GM19468 (cell line): ENCODE results near the gene TBC1D9.

Experiments used
- ATAC-seq: cut with Tn5 transposase; IDR thresholded peaks from one replicate; pipeline ENCODE4 v1.9.1; 2021; ENCODE audit warnings: mild to moderate bottlenecking, moderate library complexity, moderate number of reproducible peaks; ENCODE audit not compliant: unreplicated experiment; ENCODE audit errors: extremely low read depth

The TBC1D9 gene

DNA sequence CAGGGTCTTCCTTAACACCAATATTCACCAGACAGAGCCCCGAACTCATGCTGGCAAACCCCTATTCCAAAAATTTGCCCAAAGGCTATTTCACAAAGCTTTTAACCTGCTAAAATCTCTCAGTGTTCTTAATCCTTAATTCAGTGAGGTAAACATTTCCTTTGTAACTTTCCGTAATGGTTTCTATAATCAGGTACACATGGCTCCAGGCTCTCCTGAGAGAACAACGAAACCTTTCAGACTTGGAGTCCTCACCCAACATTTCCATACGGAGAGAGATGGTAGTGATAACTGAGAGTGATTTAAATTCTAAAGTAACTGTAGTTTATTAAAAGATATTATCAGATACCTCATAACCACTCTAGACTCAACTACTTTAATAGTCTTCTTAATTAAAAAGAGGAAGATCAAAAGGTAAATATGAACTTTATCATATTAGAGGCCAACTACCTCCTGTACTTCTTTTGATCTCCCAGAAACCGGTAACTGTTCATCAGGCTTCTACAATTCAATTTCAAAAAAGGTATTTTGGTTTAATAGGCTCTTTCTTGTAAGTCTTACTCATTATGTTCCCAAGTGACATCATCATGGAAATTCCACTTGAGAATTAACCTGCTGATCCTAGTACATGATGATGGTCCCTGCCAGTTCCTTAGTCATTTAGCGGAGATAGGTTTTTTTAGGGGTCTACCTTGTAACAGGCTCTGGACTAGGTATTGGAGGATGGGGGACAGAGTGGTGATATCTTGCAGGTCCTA lies 96.1 kb downstream of the TBC1D9 start:
- ATAC-seq: no peak

DNA sequence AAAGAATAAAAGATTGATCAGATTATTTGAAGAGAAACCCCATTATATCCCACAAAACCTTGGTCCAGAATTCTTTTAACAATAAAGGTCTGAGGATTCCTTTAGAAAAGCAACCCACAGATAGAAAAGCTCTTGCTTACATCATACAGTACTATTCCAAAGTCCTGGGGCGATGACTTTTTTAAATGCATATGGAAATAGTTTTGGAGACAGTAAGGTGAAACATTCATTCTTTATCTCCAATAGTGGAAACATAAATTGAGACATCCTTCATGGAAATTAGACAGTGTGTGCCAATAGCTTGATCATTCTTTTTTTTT lies 101.7 kb downstream of the TBC1D9 start:
- no peak for ATAC-seq

DNA sequence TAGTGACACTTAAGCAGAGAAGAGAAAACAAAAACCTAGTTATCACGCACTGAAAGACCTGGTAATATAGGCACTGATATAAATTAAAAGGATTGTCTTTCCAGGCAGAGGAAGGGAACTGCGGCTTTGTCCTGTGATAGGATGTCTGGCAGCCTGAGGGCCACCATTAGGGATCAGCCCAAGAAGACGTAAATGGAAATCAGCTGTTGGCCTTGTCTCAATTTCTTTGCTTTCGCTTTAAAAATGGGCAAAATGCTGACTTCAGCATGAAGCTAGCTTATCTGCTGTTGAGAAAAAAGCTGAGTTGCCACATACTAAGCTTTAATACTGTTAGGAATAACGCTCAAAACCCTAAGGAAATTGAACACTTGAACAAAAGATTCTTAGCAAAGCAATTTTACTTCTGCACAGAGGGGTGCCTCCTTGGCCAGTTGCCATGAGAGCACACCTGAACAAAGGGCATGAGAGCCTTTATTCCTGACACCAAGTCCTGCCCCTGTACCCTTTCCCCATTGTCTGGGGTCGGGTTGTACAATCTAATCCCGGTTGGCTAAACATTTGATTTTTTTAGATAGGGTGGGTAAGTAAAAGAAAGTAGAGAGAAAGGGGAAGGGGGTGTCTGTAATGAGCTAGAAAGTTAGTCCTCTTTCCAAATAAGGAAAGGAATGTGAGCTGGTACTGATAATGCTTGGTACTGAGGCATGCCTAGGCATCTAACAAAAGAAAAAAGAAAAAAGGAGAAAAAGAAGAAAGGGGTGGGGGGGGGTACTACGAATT lies 102.3 kb downstream of the TBC1D9 start:
- no peak for ATAC-seq

DNA sequence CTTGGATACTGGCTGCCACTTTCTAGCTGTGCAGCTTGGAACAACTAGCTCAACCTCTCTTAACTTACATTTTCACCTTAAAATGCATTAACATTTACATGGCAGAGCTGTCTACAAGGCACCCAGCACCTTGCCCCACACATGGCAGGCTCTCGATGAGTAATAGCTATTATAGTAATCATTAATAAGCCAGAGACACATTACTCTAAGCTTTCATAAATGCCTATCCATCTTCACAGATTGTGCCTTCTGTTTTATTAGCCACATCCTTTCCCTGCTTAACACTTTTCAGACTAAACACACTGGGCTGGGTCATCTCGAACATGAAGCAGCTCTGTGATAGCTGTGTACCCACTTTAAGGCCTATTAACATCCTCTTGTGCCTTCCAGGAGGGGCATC lies 103.6 kb downstream of the TBC1D9 start:
- no peak for ATAC-seq

DNA sequence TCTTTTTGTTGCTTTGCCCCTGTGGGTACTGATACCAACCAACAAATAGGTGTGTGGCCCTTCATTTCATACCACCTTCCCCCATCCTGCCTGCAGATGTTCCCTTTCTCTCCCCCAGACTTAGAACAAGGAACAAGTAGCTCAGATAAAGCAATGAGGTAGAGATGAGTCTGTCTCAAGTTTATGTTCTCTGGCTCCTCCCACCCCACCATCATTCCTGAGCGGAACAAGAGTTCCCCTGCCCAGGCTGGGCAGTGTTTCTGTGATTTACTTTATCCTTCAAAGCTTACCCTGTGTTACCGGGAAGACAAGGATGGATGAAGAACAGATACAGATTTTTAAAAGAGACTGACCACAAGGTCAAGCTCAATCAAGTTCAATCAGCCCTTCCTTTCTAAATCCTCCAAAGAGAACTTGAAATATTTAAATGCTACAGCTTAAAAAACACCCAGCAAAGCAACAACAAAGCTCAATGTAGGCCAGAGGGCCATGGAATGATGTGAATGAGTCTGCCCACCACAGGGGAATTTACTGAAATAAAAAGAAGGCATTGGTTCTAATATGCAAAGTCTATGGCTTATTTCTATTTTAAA lies 107.4 kb downstream of the TBC1D9 start:
- no peak for ATAC-seq

DNA sequence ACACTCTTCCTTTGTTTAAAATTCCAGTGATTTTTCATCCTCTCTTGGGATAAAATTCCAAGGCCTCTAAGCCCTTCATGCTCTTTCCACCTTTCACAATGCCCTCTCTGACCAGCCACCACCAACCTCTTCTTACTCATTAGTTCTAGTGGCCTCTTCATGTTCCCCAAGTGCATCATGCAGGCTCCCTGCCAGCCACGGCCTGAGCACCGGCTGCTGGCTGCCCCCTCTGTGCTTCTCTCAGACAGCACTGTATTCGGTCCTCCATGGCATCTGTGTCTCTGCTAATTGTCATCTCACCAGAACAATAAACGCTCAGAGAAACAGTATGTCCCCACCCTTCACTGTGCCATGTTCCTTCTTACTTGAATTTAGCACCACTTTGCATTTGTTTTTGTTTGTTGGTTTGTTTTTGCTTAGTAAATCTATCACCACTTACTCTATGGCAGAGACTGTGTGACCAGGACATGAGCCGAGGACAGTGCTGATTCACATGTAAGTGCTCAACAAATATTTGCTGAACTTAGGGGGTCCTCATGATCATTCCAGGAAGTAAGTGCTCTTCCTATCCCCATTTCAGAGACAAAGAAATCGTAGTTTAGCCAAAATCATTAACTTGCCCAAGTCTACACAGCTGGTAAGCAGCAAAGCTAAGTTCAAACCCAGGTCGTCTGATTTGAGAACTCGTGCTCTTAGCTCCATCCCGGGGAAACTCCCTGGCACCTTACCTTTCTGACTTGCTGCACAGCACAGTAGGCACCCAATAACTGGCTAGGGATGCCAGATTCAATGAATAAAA lies 110.4 kb downstream of the TBC1D9 start:
- ATAC-seq: no peak

DNA sequence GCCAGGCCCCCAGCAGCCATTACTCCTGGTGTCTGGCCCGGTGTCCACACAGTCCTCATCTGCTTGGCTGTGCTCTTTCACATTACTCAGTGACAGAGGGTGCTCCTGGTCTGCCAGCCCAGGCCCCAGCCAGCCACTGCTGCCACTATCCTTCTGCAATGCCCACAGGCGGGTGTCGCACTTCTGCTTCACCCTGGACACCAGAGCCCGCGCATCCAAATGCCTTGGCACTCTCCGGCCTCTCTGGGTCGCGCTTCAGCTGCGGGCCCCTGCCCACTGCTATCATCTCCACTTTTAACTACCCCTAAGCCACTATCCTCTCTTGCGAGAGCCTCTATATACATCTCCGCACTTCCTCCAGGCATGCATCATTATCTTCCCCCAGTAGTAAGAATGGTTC lies 111.0 kb downstream of the TBC1D9 start:
- no peak for ATAC-seq

DNA sequence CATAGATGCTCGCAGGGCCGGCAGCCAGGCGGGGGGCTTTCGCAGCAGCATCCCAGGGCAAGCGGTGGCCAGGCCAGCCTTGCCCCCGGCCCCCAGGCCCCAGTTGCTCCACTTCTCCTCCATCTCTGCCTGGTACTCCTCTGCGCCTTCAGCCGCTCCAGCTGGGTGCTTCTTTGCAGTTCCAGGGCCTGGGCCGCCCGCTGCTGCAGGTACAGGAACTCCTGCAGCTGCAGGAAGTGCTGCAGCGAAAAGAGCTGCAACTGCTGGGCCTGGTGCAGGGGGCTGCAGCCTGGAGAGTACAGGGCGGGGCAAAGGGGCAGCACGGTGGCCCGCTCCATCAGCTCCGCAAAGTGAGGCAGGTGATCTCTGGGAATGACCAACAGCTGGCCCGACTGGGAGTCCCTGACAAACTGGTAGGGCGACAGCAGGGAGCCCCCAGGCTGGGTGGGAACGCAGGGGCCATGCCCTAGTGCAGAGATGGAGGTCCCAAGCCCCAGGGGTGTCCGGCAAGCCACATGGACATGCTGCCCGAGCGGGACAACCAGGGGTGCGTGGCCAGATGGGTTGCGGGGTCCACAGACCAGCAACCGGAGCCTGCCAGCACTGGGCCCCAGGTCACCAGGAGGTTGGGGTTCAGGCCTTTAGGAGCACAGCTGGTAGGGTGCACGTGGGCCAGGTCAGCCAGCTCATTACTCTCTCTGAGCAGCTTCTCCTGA lies 111.6 kb downstream of the TBC1D9 start:
- no peak for ATAC-seq

DNA sequence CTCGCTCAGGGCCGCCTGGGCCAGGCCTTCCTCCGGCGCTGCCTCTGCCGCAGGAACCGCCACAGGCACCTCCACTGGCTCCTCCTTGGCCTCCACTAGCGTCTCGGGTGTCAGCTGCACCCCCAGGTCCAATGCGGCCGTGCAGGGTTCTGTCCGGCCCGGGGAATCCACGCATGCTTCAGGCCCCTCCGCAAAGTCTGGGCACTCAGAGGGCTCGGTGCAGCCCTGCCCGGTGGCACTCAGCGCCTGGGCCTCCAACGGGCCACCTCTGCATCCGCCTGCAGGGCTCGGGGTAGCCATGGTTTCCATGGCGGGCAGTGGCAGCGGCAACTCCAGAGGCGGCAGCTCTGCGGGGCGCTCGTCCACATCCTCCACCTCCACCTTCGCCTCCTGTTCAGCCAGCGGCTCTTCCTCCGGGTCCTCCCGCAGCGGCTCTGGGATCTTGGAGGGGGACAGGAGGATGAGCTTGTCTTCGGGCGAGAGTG lies 112.6 kb downstream of the TBC1D9 start:
- ATAC-seq: no peak

DNA sequence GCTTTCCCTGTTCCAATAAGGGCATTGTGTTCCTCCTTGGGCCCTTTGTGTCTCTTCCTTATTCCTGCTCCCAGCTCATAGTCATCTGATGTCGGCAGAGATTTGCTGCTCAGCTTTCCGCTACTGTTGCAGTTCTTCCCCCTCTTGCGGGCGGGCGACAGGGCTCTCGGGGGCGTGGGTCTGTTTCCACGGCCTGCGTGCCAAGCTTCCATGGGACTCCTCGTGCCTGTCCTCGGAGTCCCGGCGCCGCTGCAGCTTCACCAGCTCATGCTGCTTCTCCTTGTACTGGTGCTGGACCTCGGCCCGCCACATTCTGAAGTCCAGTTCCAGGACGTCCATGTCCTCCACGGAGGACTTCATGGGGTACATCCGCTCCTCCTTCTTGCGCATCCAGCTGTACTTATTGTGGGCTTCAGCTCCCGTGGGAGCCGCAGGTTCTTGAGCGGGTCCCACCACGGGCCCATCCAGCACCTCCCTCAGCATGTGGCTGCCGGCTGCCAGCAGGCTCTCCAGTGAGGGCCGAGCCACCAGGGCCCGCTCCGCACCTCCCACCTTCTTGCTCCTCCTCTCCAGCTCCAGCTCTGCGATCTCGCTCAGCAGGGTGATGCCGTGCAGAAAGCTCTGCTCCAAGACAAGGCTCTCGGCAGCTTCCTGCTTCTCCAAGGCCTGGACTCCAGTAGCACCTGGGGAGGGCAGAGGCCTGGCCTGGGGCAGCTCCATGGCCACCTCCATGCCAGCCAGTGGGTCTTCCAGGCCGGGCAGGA lies 113.3 kb downstream of the TBC1D9 start:
- ATAC-seq: no peak

DNA sequence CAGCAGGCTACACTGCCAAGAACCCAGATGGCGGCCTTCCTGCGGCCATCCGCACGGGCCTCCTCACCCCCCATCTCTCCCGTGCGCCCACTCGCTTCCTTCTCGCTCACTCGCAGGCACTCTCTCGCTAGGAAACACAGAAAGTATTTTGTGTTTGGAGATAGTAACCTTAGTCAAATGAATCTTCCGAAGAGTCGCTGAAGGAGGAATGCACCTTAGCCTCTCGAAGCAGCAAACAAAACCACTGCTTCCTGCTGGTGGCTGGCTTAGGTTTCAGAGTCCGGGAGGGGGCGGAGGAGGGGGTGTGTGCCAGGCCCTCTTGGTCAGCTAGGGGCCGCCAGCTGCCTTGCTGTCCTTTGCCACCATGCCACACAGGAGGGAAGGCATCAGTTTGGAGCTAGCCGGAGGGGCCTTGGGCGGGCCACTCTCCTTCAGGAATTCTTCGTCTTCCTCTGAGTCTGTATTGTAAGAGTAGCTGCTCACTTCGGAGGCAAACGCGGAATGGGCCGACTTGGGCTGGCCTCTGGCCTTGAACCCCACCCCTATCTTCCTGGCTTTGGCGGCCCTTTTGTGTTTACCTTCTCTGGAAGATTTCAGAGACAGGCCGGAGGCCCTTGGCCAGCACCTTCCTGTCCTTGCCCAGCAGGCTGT lies 114.3 kb downstream of the TBC1D9 start:
- ATAC-seq: no peak

DNA sequence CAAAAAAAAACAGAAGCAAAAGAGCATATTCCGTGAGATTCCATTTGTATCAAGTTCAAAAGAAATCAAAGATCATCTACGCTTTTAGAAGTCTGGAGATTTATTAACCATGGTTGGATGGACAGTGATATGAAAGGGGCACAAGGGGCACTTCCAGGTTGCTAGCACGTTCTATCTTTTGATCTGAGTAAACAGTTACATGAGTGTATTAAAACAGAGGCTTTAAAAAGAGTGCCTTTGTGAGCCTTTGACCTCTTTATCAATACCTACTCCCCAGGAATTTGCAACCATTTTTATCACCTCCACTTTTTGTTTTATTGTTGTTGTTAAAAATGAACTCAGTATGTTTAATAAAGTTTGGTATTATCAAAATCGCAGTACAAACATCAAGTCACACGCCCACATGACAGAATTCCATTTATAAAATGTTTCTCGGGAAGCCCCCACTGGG lies 115.1 kb downstream of the TBC1D9 start:
- no peak for ATAC-seq

DNA sequence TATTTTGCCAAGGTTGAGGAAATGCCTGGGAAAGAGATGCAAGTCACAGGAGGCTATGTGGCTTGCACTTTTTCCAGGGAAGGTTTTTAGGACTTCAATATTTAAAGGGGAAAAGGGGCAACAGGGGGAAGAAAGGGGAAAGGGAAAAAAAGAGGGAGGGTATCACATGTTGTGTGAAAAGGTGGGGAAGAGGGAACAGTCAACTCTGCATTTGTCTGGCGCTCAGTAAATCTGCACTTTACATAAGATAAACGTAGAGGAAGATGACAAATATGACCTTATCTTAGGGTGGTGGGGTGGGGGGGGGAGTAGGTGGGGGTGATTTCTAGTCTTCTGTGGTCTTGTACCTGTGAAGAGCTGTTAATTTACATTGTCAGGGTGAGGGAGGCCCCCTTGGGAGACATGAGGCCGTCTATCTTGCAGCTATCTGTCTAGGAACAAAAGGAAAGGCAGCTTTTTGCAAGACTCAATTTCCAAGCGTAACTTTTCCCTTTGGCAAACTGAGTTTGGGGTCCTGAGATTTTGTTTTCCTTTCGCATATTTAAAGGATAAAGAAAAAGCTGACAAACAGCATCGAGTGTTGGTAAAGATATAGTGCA lies 115.9 kb downstream of the TBC1D9 start:
- ATAC-seq: no peak

DNA sequence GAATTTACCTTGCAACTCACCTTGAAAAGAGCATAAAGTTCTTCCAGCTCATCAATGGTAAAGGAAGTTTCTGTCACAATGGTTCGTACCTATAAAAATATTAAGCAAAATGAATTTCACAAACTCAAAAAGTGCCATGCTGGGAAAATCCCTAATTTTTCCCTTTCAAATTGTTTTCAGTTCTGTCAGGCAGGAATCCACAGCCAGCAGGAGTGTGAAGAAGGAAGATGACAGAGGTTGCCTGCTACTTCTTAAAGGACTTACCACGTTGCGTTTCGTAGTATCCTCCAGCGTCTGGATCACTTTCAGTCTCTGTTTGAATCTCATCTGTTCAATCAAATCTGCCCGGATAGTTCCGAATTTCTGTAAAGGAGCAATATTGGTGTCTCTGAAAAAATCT lies 117.1 kb downstream of the TBC1D9 start:
- ATAC-seq: no peak

DNA sequence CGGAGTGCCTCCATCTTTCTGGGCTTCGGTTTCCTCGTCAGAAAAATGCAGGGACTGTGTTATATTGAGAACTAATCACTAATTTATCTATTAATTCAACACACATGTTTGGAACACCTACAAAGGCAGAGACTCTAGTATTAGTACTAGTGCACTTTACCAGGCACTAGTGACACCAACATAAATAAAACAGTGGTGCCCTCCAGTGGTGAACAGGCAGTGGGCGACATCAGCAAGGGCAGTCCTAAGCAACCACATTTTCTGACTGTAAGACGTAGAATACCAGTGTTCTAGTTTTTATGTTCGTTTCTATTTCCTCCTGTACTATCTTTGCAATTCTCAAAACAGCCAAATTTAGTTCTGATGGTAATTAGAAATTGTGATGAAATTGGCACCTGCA lies 118.3 kb downstream of the TBC1D9 start:
- ATAC-seq: no peak

DNA sequence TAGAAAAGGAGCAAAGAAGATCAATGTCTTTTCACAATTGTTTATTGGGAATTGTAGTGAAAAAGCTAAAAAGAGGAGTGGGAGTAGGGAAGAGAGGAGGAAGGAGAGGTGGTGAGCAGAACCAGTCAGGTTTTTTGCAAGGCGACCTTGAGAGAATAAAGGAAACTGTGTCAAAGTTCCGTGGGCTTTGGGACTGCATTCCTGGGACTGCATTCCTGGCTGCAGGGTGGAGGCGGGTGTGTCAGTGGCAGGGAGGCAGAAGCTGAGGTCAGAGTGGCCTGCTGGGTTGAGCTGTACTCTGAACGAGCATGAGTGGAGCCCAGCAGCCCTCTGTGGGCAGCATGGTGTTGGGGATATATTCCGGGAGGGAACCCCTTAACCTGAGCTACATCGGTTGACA lies 120.6 kb downstream of the TBC1D9 start:
- no peak for ATAC-seq

DNA sequence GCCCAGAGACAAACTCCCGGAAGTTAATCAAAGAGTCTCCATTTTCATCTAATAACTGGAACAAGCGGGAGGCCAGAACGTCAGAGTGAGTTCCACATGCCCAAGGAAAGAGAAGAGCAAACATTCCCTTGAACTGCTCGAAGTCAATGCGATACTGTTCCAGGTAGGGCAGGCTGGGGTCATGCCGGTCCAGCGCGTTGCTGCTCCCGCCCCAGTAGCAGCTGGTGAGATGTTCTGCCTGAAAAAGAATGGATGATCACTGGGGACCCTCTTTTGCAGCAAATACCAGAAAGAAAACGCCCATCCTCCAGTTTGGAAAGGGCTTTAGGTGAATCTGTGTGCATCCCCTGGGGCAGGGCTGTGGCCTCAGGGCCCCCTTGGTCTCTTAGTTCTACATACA lies 122.2 kb downstream of the TBC1D9 start:
- ATAC-seq: no peak

DNA sequence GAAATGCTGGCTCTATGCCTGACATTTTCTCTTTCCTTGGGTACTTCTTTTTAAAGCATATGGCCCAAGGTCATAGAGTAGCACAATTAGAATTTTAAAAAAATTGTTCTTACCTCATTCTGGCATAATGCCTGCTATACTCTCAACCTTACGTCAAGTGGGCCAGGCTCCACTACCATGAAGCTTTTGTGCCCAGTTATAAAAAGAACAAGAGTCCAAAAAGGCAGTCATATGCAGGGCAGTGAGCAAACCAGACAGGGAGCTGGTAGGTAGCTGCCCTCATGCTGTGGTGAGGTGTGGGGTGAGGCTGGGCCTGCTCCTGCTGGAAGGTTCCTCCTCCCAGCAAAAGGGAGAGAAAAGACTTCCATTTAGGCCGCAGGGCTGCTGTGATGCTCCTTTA lies 123.1 kb downstream of the TBC1D9 start:
- no peak for ATAC-seq
